Activated CD4-positive, CD25-positive, alpha-beta regulatory T cell (primary cell): ENCODE results near the gene IPO11.
"Not testable (repeated sequence)": the region's sequence is repeated elsewhere in the genome, so short reads cannot be mapped to it uniquely, and the experiment has no call there.

ENCODE experiments used
- DNase-seq, 4 experiments: peaks; one replicate each; lab custom pipeline; 2025; lab: John Stamatoyannopoulos, UW

IPO11 gene

DNA sequence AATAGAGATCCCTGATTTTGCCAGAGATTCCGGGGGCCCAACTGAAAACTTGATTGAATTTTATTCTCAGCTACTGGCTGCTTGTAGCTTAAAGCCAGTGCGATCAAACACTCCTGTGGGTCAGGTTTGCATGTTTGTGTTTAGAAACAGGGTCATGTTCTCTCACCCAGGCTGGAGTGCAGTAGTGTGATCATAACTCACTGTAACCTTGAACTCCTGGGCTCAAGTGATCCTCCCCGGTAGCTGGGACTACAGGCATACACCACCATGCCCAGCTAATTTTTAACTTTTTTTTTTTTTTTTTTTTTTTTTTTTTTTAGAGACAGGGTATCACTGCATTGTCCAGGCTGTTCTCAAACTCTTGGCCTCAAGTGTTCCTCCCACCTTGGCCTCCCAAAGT lies 232.7 kb downstream of the IPO11 start:
- DNase-seq: no peak

GRCh38 chr5:62647241-62647640 lies 234.7 kb downstream of the IPO11 start:
- DNase-seq: no peak

DNA sequence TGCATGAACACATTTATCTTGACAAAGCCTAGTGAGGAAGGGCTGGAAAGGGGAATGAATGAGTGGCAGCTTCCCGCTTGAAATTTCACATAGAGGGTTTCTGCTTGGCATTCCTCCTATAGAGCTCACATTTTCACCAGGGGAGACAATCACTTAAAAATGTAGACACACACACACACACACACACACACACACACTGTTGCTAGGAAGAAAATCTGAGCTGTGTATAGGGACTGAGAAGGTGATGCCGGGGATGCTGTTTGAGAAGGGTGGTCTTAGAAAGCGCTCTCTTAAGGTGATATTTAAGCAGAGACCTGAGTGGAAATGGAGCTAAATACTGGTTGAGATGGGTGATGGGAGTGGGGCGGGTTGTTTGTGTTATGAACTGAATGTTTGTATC lies 236.5 kb downstream of the IPO11 start:
- DNase-seq: no peak

DNA sequence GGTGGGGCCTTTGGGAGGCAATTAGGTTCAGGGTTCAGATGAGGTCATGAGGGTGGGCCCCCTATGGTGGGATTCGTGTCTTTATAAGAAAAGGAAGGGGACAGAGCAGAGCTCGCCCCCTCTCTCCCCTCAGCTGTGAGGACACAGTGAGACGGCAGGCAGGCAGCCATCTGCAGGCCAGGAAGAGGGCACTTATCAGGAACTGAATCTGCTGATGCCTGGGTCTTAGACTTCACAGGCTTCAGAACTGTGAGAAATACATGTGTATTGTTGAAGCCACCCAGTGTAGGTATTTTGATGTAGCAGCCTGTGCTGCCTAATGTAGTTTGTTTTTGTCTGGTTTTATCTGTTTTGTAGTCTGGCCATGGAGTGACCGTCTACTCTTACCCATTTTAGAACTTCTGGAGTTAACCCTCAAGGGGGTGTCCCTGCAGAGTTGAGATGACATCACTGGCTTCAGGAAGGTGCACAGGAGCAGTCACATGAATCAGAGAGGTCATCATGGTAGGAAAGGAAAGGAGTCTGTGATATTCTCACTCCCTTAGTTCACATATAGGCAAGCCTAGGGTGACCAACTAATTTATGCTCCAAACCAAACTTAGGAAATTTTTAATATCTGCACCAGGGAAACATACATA lies 237.0 kb downstream of the IPO11 start:
- no peak for DNase-seq

DNA sequence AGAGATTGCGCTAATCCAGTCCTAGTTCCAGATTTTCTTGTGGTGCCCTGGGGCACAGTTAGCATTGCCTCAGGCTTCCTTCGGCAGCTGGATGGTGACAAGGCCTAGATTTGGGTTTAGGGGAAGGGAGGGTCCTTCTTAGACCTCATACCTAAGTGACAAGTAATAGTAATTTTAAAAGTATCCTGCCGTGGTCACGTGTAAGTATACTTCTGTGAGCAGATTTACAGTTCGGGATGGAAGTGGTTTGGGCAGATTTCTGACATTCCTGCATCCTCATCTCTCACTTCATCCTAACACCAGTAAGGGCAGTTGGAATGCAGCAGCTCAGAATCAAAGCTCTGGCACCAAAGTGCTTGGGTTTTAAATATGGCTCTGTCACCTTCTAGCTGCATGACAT lies 237.6 kb downstream of the IPO11 start:
- DNase-seq: no peak

DNA sequence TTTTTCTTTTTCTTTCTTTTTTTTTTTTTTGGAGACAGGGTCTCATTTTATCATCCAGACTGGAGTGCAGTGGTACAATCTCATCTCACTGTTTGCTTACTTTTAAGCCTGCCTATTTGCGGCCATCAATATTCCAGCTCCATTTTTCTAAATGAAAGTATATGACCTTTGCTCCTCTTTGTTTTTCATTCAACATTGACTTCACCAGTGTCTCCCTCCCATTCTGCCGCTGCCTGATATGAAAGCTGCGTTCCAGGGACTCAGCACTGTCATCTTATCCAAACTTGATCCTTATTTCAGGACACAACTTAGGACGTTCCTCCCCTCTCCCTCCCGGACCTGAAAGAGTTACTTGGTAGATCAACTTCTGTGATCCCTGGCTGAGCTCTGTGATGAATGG lies 239.7 kb downstream of the IPO11 start:
- no peak for DNase-seq

- no peak for DNase-seq
These were observed 240.7 kb downstream of the IPO11 start for GRCh38 chr5:62653001-62653863.

- DNase-seq: no peak
These were observed 241.5 kb downstream of the IPO11 start for GRCh38 chr5:62653864-62654575.

DNA sequence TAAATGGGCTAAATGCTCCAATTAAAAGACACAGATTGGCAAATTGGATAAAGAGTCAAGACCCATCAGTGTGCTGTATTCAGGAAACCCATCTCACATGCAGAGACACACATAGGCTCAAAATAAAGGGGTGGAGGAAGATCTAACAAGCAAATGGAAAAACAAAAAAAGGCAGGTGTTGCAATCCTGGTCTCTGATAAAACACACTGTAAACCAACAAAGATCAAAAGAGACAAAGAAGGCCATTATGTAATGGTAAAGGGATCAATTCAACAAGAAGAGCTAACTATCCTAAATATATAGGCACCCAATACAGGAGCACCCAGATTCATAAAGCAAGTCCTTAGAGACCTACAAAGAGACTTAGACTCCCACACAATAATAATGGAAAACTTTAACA lies 245.2 kb downstream of the IPO11 start:
- not testable (repeated sequence) for DNase-seq

DNA sequence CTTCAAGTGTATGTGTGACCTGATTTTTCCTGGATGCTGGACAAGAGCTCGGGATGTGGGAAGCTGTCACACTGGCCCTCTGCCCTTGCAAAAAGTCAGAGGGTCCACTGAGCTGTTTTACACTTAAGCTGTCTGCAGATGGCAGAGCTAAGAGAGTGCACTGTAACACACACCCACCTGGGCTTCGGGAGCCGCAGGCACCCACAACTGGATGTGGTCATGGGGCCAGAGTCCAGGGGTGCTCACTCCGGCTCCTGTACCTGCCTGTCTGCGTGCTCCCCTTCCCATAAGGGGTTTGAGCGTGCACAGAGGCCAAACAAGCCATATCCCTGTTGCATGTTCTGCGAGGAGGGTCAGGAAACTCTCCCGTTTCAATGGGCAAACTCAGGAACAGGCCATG lies 248.6 kb downstream of the IPO11 start:
- no peak for DNase-seq

GRCh38 chr5:62662521-62662920 lies 250.0 kb downstream of the IPO11 start:
- no peak for DNase-seq

DNA sequence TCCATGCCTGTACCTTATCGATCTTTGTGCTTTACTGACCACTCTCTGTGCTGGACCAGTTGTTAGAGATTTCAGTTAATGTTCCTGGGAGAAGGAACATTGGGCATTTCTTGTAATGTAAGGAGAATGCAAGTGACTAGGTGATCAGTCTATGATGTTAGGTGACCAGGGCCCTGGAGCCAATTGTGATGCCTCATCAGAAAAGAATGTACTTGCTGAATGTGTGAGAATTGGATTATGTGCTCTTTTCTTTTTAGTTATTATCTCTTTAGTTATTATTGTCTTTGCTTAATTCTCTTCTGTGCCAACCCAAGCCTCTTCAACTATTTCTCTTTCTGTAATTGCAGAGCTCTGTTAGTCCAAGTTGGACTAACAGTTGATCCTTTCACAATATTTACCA lies 258.9 kb downstream of the IPO11 start:
- no peak for DNase-seq

GRCh38 chr5:62676596-62676995 lies 264.0 kb downstream of the IPO11 start:
- not testable (repeated sequence) for DNase-seq
